GM12874 (cell line): ENCODE results near the gene TGIF1.

Experiments used
- CTCF ChIP-seq: IDR thresholded peaks from 2 replicates; pipeline ENCODE4 v1.5.1; 2011; ENCODE audit warnings: low read depth, mild to moderate bottlenecking, control low read depth, low read length, moderate library complexity; ENCODE audit not compliant: insufficient read depth

TGIF1 gene

DNA sequence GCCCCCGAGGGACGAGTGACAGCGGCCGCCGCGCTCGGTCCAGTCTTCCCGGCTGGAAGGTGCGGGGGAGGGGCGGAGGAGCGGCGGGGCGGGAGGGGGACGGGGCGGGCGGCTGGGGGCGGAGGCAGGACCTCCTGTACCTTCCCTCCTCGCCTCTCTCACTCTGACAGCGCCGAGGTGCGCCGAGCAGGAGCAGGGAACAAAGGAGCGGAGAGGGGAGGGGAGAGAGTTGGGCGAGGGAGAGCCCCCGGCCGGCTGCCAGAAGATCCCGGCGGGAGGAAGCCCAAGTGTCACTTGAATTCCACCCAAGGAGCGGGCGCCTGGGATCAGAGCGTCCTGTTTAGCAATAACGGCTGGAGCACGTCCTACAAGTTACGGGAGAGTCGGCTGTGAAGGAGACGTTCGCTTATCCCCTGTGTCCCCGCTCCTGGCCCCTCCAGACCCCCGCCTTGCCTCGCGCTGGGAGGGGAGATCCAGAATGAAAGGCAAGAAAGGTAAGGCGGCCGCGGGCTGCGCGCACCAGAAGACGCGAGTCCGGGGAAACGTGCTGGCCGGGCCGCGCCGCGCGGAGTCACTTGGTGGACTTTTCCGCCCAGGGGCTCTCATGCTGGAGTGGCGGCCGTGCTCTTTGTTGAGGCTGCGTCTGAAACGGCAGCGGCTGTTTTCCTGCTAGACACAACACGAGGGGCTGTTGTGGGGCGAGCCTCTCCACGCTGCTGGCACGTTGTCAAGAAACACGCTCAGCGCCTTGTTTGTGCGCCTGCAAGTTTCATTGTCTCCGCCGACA lies at the start of gene TGIF1:
TGIF1 (plus strand) TSS at position 161 of the 787 bp plus-strand sequence; CDS start at position 479, 318 bp downstream.
- no peak for TF ChIP-seq CTCF

GRCh38 chr18:3400567-3401296 lies 49.2 kb upstream of the TGIF1 start:
- no peak for TF ChIP-seq CTCF

DNA sequence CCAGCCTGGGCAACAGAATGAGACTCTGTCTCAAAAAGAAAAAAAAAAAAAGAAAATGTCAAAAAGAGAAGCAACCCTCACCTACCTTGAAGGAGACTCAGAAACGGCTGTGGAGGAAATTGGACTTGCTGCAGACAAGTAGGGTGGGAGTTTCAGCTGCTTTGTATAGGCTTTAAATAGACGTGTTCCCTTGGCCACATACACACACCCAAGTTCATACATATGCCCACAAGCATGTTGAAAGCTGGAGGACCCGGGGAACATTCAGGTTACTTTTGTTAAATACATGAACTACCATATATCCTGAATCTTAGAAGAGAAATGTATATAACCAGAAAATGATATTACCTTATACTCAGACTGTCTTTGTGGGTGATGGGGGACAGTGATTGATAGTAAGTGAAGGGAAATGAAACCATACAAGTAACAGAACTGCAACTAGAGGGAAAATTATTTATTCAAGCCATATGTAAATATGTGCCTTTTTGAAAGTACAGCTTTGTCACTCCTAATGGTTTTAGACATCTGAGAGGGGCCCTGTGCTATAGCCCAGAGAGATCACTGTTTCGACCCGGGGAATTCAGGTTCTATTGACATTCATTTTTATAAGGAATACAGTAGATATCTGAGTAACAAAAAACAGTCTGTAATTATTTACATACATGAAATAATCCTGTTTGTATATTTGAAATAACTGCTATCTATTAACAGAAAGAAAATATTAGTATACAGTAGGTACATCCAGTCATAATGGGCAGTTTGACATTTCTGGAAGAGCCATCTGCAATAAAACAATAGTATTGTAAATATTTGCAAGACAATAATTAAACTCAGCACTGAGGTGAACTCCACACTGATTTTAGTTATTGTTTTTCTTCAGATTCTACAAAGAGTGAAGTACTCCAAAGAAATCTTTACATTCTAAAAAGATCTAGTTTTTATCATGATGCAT lies 48.0 kb upstream of the TGIF1 start:
- TF ChIP-seq CTCF: no peak

DNA sequence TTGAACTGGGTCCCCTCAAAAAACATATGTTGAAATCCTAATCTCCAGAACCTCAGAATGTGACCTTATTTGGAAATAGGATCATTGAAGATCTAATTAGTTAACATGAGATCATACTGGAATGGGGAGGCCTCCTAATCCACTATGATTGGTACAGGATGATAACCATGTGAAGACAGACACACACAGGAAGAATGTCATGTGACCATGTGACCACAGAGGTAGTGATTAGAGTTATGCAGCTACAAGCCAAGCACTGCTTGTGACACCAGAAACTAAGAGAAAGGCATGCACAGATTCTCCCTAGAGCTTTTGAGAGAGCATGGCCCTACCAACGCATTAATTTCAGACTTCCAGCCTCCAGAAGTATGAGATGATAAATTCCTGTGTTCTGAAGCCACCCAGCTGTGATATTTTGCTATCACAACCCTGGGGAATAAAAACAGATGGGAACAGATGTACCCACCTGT lies 47.0 kb upstream of the TGIF1 start:
- no peak for TF ChIP-seq CTCF

GRCh38 chr18:3405713-3406112 lies 44.3 kb upstream of the TGIF1 start:
- TF ChIP-seq CTCF: no peak

GRCh38 chr18:3408107-3408506 lies 41.9 kb upstream of the TGIF1 start:
- TF ChIP-seq CTCF: no peak
